ENCODE measurements around the gene EML2. TPM values are rescaled to one million over a fixed set of nuclear protein-coding genes. Genes with fewer than 3 reads are reported as not detected.
"Not testable (repeated sequence)": the region's sequence is repeated elsewhere in the genome, so short reads cannot be mapped to it uniquely, and the experiment has no call there.

The EML2 gene
- total RNA-seq, 1 donor from 2014 or later: 18.9 TPM

- DNase-seq: peak; percentile 99
Measured at GRCh38 chr19:45615795-45616703, 23.1 kb downstream of the EML2 start.

DNA sequence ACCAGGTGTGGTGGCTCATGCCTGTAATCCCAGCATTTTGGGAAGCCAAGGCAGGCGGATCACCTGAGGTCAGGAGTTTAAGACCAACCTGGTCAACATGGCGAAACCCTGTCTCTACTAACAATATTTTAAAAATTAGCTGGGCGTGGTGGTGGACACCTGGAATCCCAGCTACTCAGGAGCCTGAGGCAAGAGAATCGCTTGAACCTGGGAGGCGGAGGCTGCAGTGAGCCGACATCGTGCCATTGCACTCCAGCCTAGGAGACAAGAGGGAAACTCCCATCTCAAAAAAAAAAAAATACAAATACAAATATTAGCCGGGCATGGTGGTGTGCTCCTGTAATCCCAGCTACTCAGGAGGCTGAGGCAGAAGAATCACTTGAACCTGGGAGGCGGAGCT, 24.1 kb downstream of the EML2 start:
- DNase-seq: not testable (repeated sequence)

GRCh38 chr19:45613926-45614725, 25.1 kb downstream of the EML2 start:
- peak; percentile 88 for DNase-seq

DNA sequence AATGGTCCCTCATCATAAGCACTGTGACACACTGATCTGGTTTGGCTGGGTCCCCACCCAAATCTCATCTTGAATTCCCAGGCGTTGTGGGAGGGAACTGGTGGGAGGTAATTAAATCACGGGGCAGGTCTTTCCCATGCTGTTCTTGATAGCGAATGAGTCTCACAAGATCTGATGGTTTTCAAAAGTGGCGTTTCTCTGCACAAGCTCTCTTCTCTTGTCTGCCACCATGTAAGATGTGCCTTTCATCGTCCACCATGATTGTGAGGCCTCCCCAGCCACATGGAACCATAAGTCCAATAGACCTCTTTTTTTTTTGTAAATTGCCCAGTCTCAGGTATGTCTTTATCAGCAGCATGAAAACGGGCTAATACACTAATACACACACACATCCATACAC, 30.2 kb downstream of the EML2 start:
- DNase-seq: no peak

- peak; percentile 85 for DNase-seq
Measured at GRCh38 chr19:45607071-45608029, 31.8 kb downstream of the EML2 start.

- peak; percentile 51 for DNase-seq
Measured at GRCh38 chr19:45601524-45602374, 37.4 kb downstream of the EML2 start, which contains the start of gene GPR4. GPR4 (minus strand) TSS chr19:45602212; CDS start chr19:45591866, 10,346 bp downstream.

DNA sequence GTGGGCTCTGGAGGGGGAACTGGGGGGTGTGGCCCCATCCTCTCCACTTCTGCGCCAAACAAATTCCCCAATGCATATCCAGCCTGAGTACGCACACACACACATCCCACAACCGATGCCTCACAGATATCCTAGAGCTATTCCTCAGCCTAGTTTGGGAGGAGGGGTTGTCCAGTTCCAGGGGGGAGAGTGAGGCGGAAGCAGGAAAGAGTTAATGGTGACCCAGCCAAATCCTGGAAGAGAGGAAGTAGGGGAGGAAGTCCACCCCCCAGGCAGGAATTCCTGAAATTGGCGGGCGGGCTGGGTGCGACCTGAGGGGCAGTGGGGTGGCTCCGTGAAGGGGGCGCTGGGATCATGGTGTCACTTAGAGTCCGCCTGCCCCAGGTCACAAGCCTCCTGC, 38.1 kb downstream of the EML2 start:
- peak; percentile 36 for DNase-seq

GRCh38 chr19:45600340-45600885, 38.8 kb downstream of the EML2 start:
- no peak for DNase-seq

DNA sequence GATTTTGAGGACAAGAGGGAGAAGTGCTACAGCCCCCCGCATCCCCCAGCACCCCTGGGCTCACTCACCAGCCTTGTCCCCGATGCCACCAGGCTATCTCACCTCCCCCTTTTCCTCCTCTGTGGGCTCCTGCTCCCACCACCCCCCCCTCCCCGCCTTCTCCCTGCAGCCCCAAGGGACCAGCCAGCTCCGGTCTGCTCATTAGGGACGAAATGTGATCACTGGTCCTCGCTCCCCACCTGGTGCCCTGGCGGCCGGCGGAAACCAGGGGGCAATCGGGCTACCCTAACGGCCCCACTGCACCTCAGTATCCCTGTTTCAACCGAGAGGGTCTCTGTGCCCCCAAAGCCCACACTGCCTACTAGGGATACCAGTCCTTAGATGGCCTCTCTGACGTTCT, 39.9 kb downstream of the EML2 start:
- DNase-seq: no peak

- peak; percentile 71 for DNase-seq
Measured at GRCh38 chr19:45598267-45599001, 40.8 kb downstream of the EML2 start.

- no peak for DNase-seq
Measured at GRCh38 chr19:45597425-45598111, 41.6 kb downstream of the EML2 start.

DNA sequence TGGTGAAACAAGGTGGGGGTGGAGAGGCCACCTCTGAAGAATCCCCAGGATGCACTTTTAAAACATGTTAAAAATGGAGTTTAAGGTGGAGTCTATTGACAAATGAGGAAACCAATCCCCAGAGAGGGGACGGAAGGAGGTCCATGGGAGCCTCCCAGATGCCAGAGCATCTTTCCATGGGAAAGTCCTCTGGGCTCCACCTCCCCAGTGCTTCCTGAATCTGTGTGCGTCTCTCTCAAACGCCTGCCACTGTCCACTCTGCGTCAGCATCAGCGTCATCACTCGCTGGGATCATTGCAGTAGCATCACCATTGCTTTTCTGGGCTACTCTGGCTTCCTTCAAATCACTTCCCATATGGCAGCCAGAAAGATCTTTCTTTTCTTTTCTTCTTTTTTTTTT, 43.4 kb downstream of the EML2 start:
- DNase-seq: peak; percentile 40

GRCh38 chr19:45593520-45593919, 45.7 kb downstream of the EML2 start:
- DNase-seq: no peak

DNA sequence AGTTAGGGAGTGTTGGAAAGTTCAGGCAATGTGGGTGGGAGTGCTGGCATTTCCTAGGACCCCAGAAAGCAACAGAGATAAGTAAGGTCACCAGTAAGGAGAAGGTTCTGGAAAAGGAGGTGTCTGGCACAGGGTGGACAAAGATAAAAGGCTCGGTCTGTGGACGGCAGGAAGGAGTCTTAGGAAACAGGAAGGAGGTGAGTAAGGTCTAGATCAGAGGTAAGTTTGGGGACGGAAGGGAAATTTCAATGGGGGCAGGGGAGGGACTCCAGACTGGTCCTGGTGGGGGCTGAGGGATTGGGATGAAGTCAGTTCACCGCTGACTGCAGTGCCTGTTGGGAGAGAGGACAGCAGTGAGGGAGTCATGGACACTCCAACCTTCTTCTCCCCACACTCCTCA, 46.8 kb downstream of the EML2 start:
- DNase-seq: peak; percentile 44

DNA sequence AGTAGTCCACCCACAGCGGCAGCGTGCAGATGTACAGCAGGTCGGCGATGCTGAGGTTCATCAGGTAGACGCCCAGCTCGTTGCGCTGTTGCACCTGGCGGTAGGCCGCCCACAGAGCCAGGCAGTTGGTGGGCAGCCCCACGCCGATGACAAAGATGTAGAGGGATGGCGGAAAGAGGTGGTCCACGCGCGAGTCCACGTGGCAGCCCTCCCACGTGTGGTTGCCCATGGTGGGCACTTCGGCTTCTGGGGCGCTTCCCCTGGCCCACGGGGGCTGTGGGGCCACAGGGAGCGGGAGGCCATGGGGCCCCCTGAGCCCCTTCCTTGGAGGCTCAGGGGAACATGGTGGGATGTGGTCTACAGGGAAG, 47.6 kb downstream of the EML2 start:
- no peak for DNase-seq

DNA sequence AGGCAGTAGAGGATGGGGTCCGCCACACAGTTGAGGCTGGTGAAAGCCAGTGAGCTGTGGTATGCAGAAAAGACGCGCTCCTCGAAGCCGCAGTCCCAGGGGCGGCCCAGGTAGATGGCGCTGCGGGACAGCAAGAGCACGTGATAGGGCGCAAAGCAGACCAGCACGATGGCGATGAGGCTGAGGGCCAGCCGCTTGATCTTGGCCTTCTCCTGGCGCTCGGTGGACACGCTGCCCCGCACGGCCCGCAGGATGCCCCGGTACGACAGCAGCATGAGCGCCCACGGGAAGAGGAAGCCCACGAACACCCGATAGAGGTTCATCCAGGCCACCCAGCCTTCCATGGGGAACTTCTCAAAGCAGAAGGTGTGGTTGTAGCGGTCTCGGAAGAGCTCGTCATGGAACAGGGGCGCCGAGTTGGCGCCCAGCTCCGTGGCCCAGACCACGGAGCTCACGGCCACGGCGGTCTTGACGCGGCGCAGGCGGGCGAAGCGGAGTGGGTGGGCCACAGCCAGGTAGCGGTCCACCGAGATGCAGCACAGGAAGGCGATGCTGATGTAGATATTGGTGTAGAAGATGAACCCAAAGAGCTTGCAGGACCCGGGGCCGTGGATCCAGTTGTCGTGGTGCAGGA, 48.1 kb downstream of the EML2 start:
- DNase-seq: peak; percentile 49

- no peak for DNase-seq
Measured at GRCh38 chr19:45590300-45591003, 48.7 kb downstream of the EML2 start.

GRCh38 chr19:45589768-45590167, 49.4 kb downstream of the EML2 start:
- no peak for DNase-seq

DNA sequence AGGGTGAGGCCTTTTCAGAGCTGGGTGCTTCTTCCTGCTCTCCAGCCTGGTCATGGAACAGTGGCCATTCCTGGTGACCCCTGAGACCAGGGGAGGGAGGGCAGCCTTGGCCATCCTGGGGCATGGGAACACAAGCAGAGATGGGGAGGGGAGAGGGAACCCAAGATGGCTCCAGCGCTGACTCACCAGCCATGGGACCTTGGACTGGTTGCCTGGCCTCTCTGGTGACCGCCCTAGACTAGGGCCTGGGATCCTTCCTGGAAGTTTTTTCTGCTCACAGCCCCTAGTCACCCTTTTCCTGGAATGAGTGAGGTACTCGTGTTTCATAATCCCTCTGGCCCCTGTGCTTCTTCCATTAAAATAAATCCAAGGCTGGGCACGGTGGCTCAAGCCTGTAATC, 51.3 kb downstream of the EML2 start:
- no peak for DNase-seq

All from dermis blood vessel endothelial cell (primary cell).